Stimulated activated naive CD8-positive, alpha-beta T cell treated with anti-CD3 and anti-CD28 coated beads, Interleukin-15, Interleukin-2, amounts not matched to agents 100 U/mL and 50 U/mL, for 24 hours (primary cell): ENCODE measurements around the gene MRPL57.
"Not testable (repeated sequence)": the region's sequence is repeated elsewhere in the genome, so short reads cannot be mapped to it uniquely, and the experiment has no call there.

Experiments
- ATAC-seq: fragments of 150-1000 bp; cut with Tn5 transposase; one replicate; pipeline ENCODE4 v1.10.0; 2021
- DNase-seq: peaks from one replicate; pipeline ENCODE4 v3.0.0; 2021

MRPL57 gene

GRCh38 chr13:21176215-21176981, at the start of gene MRPL57, which contains the start of gene SKA3:
MRPL57 (plus strand) TSS chr13:21176658; CDS start chr13:21176917, 259 bp downstream.
SKA3 (minus strand) TSS chr13:21176552; CDS start chr13:21176477, 75 bp downstream.
- peak; percentile 95 for ATAC-seq
- peak; percentile 94 for DNase-seq

GRCh38 chr13:21130116-21130515, 46.3 kb upstream of the MRPL57 start:
- no peak for ATAC-seq

DNA sequence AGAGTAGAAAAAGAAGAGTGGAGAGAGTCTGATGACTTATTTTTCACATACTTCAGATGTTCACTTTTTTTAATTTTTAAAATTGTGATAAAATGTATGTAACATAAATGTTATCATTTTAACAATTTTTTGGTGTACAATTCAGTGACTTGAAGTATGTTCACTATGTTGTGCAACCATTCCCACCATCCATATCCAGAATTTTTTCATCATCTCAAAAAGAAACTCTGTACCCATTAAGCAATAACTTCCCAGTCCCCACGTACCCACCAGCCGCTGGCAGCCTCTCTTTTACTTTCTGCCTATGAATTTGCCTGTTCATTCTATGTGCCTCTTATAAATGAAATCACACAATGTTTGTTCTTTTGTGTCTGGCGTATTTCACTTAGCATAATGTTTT, 43.4 kb upstream of the MRPL57 start:
- DNase-seq (no peak), ATAC-seq (no peak)

More at GRCh38 chr13:21130116-21130515, 46.3 kb upstream of the MRPL57 start:
- no peak for DNase-seq

DNA sequence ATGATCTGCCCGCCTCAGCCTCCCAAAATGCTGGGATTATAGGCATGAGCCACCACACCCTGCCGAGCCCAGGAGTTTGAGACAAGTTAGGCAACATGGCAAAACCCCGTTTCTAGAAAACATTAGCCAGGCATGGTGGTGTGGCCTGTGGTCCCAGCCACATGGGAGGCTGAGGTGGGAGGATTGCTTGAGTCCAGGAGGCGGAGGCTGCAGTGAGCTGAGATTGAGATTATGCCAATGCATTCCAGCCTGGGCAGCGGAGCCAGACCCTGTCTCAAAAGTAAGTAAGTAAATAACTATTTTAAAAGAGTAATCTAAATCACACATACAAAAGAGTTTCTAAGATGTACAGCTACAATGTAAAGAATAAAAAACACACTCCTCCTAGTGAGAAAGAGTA, 42.0 kb upstream of the MRPL57 start:
- ATAC-seq, result no peak
- DNase-seq, result no peak

GRCh38 chr13:21135833-21136232, 40.6 kb upstream of the MRPL57 start:
- DNase-seq, ATAC-seq: not testable (repeated sequence)

DNA sequence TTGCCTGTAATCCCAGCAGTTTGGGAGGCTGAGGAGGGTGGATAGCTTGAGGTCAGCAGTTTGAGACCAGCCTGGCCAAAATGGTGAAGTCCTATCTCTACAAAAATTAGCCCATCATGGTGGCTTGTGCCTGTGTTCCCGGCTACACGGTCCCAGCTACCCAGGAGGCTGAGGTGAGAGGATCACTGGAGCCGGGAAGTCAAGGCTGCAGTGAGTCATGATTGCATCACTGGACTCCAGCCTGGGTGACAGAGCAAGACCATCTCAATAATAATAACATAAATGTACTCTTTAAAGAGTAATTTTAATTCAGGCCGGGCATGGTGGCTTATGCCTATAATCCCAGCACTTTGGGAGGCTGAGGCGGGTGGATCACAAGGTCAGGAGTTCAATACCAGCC, 38.8 kb upstream of the MRPL57 start:
- no peak for DNase-seq
- no peak for ATAC-seq

DNA sequence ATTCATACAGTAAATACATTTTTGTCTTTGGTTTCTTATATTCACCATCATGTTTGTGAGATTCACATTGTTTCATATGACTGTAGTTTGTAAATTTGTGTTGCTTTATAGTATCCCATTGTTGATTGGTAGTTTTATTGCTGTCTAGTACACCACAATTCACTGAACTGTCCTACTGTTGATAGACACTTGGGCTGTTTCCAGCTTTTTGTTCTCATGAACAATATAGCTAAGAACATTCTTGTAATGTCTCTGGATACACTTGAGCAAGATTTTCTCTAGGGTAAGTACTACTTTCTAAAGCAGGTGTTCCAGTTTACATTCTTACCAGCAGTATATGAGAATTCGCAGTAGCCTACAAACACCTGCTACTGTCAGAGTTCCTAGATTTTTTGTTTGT, 37.9 kb upstream of the MRPL57 start:
- ATAC-seq, result no peak
- no peak for DNase-seq

DNA sequence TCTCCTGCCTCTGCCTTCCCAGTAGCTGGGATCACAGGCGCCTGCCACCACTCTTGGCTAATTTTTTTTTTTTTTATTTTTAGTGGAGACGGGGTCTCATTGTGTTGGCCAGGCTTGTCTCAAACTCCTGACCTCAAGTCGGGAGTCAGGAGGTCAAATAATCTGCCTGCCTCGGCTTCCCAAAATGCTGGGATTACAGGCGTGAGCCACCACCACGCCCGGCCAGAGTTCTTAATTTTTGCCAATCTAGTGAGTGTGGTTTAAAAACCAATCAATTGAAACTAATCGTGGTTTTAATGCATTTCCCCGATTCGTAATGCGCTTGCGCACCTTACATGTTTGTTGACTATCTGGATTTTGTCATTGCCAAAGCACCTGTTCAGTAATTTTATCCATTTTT, 37.1 kb upstream of the MRPL57 start:
- ATAC-seq (no peak), DNase-seq (no peak)

- DNase-seq (no peak), ATAC-seq (no peak)
Measured at GRCh38 chr13:21142766-21143165, 33.7 kb upstream of the MRPL57 start.

DNA sequence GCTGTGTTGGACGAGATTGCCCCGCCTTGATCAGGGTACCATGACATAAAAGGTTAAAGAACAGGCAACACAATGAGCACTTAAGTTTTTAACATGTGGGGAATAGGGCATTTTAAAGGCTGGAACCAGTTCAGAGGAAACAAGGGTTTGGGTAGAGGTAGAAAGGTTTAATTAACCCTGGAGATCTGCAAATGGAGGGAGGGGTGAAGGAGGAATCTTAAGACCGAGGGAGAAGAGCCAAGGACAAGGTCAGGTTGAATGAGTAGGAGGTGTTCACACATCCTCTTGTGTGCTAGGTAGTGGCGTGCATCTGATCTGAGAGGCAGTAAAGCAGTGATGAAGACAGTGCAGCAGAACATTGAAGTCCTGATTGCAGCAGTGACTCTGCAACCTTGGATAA, 28.6 kb upstream of the MRPL57 start:
- no peak for ATAC-seq
- no peak for DNase-seq

DNA sequence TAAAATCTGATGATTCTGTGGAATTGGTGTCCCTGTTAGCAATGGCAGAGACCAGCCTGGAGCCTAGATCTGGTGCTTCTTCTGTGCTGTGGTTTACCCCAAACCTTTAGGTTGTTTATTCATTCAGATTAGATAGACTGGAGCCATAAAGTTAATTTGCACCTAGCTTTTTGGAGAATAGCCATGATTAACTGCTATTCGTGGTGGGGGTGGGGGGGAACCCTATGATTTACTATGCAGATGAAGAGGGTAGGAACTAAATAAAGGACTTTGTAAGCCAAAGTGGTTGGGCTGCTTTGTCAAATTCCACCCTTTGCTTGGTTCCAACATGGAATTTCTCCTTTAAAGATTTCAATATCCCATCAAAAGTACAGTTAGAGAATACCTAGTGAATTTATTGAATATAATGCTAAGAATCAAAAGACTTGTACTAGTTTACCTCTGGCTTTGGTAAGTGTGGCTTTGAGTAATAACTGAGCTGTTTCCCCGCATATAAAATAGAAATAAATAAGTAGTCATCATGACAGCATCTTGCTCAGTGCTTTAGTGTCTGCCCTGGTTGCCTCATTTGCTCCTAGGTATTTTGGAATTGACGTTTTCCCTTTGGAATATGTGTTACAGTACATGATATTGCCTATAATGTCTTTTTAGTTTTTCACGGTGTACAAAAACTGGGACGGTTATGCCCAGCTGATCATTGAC, 27.8 kb upstream of the MRPL57 start:
- DNase-seq (no peak), ATAC-seq (no peak)

DNA sequence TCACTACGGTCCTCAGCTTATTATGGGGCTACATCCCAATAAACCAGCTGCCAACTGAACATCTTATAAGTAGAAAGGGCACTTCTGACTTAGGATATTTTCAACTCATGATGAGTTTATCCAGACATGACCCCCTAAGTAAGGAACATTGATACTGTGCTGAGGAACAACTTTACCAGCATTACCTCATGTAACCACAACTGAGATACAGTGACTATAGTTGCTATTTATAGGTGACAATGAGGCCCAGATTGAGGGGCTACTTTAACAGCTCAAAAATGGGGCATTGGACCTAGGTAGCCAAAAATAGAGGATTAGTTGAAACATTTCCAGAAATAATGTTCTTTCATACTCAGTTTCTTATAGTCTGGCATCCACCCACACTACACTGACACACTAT, 26.9 kb upstream of the MRPL57 start:
- DNase-seq (no peak), ATAC-seq (peak; percentile 58)

- no peak for DNase-seq
- no peak for ATAC-seq
Measured at GRCh38 chr13:21150013-21150412, 26.4 kb upstream of the MRPL57 start.

GRCh38 chr13:21152251-21152899, 24.1 kb upstream of the MRPL57 start:
- ATAC-seq (no peak), DNase-seq (no peak)

DNA sequence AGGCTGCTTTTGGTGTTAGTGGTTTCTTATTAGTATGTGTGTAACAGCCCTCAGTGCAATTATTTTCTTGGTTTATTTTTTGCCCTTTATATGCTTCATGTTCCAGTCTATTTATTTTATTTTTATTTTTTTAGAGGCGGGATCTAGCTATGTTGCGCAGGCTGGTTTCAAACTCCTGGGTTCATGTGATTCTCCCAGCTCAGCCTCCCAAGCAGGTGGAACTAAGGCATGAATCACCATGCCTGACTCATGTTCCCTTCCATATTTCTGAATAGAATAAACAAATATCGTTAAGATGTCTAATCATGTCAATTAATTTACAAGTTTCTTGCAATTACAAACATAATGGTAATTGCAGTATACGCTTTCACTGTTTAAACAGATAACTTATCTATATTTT, 11.8 kb upstream of the MRPL57 start:
- ATAC-seq, result no peak
- no peak for DNase-seq

GRCh38 chr13:21165606-21166005, 10.9 kb upstream of the MRPL57 start:
- not testable (repeated sequence) for DNase-seq, ATAC-seq

GRCh38 chr13:21171420-21171819, 5.0 kb upstream of the MRPL57 start:
- ATAC-seq (no peak), DNase-seq (no peak)

DNA sequence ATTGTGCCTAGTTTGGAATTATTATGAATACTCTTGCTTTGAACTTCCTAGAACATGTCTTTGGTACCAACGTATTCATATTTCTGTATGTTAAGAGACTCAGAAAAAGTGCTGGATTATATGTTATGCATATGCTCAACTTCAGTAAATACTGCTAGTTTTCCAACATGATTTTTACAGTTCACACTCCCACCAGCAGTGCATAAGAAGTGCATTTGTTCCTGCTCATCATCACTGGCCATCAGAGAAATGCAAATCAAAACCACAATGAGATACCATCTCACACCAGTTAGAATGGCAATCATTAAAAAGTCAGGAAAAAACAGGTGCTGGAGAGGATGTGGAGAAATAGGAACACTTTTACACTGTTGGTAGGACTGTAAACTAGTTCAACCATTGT, 2.7 kb upstream of the MRPL57 start:
- not testable (repeated sequence) for DNase-seq, ATAC-seq

DNA sequence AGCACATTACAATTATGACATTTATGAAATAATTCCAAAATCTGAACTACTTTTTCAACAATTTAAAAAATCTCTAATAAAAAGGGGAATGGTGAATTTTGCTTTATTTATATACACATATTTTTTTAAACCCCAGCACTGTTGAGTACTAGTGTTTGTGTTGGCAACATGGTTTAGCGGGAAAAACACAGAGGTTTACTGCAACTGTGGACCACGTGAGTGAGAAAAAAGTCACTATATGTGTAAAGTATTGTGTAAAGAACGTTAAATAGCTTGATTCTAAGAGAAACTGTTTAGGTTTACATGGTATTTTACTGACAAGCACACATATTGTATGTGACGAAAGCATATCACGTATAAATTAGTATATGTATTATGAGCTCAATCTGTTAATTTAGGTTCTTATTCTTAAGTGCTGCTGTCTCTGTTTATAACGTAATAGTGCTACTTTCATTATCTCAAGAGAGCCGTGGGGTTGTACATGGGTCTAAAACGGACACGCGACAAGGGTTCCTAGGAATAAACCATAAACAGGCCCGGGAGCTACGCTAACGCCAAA, 723 bp upstream of the MRPL57 start:
- ATAC-seq (no peak), DNase-seq (no peak)

DNA sequence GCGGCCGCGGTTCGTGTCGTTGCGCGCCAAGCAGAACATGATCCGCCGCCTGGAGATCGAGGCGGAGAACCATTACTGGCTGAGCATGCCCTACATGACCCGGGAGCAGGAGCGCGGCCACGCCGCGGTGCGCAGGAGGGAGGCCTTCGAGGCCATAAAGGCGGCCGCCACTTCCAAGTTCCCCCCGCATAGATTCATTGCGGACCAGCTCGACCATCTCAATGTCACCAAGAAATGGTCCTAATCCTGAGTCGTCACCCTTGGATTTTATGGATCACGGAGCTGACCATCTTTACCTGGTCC, 475 bp downstream of the MRPL57 start:
- DNase-seq (no peak), ATAC-seq (peak; percentile 14)

GRCh38 chr13:21181671-21182070, 5.2 kb downstream of the MRPL57 start:
- no peak for ATAC-seq
- DNase-seq, result no peak

DNA sequence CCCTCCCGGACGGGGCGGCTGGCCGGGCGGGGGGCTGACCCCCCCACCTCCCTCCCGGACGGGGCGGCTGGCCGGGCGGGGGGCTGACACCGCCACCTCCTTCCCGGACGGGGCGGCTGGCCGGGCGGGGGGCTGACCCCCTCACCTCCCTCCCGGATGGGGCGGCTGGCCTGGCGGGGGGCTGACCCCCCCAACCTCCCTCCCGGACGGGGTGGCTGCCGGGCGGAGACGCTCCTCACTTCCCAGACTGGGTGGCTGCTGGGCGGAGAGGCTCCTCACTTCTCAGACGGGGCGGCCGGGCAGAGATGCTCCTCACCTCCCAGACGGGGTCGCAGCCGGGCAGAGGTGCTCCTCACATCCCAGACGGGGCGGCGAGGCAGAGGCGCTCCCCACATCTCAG, 10.0 kb downstream of the MRPL57 start:
- DNase-seq, ATAC-seq: not testable (repeated sequence)

DNA sequence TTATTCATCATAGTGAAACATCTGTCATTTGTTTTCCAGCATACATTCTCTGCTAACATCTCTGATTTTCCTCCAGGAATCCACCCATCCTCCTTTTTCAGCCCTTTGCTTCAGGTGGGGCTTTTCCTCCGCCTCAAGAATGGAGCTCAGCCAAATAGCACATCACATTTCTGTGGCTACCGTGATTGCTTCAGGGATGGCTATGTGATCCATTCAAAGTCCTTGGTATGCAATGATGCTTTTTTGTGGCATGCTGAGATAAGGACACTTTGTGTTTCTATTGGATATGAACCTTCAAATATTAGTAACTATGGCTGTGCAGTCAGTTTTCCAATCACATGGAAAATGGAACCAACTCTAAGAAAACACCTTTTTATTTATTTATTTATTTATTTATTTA, 18.3 kb downstream of the MRPL57 start:
- DNase-seq, ATAC-seq: not testable (repeated sequence)
